RWPE2 (cell line): ENCODE results near the gene MGST3.
"Not testable (repeated sequence)": the region's sequence is repeated elsewhere in the genome, so short reads cannot be mapped to it uniquely, and the experiment has no call there.

Experiments used
- ATAC-seq: fragments of 200-7000 bp; cut with Tn5 transposase; 3 replicates; pipeline ENCODE4 v1.9.1; 2021; ENCODE audit warnings: low read depth
- DNase-seq: peaks from one replicate; pipeline ENCODE4 v3.0.0-alpha.2; 2020; ENCODE audit warnings: low spot score
- H3K27ac ChIP-seq: fragments of 450-650 bp; 2 replicates; pipeline ENCODE4 v1.5.1; 2017; ENCODE audit warnings: mild to moderate bottlenecking; ENCODE audit not compliant: poor library complexity, severe bottlenecking
- H3K27me3 ChIP-seq: fragments of 250-450 bp; sonication (Bioruptor Pico); 2 replicates; pipeline ENCODE4 v1.5.1; 2021; ENCODE audit warnings: mild to moderate bottlenecking, moderate library complexity; ENCODE audit not compliant: insufficient read depth, poor library complexity, severe bottlenecking
- H3K36me3 ChIP-seq: fragments of 250-450 bp; sonication (Bioruptor Pico); 2 replicates; pipeline ENCODE4 v1.5.1; 2020; ENCODE audit warnings: low read depth, mild to moderate bottlenecking, moderate library complexity
- H3K4me1 ChIP-seq: fragments of 250-450 bp; sonication (Bioruptor Pico); 2 replicates; pipeline ENCODE4 v1.5.1; 2021; ENCODE audit warnings: mild to moderate bottlenecking, moderate library complexity; ENCODE audit not compliant: insufficient read depth, poor library complexity, severe bottlenecking
- H3K4me3 ChIP-seq: fragments of 250-450 bp; sonication (Bioruptor Pico); 2 replicates; pipeline ENCODE4 v1.5.1; 2021; ENCODE audit warnings: mild to moderate bottlenecking, moderate library complexity; ENCODE audit not compliant: severe bottlenecking
- H3K9me3 ChIP-seq: fragments of 250-450 bp; sonication (Bioruptor Pico); 2 replicates; pipeline ENCODE4 v1.5.1; 2021; ENCODE audit warnings: mild to moderate bottlenecking, moderate library complexity; ENCODE audit not compliant: severe bottlenecking
- TF ChIP-seq, protein P1 (sequence below): fragments of 450-650 bp; IDR thresholded peaks from one replicate; pipeline ENCODE4 v1.5.1; 2017; ENCODE audit warnings: mild to moderate bottlenecking, moderate library complexity; ENCODE audit not compliant: poor library complexity, severe bottlenecking

MGST3 gene

DNA sequence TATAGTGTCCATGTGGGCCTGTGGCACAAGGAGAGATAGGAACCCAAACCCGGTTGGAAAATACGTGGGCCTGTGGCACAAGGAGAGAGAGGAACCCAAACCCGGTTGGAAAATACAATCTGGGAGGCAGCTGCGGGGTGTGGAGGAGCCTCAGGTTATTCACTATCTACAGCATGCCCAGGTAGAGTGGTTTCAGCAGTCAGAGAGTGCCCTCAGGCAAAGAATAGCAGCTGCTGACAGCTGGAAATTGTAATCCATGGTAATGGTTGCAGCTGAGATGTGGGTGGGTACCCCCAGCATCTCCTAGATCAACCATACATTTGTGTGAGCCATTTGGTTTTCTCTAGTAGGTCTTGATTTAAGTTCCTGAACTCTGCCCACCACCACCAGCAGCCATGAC lies 25.8 kb upstream of the MGST3 start:
- DNase-seq (no peak), ATAC-seq (no peak)
- Histone ChIP-seq H3K27me3 (no peaks in the 10 kb centered on the region), H3K9me3 (no peaks in the 10 kb centered on the region), H3K36me3 (no peaks in the 10 kb centered on the region), H3K27ac (no peak overlapping the region), H3K4me3 (no peak overlapping the region), H3K4me1 (no peaks in the 10 kb centered on the region)
- TF ChIP-seq, protein P1, sequence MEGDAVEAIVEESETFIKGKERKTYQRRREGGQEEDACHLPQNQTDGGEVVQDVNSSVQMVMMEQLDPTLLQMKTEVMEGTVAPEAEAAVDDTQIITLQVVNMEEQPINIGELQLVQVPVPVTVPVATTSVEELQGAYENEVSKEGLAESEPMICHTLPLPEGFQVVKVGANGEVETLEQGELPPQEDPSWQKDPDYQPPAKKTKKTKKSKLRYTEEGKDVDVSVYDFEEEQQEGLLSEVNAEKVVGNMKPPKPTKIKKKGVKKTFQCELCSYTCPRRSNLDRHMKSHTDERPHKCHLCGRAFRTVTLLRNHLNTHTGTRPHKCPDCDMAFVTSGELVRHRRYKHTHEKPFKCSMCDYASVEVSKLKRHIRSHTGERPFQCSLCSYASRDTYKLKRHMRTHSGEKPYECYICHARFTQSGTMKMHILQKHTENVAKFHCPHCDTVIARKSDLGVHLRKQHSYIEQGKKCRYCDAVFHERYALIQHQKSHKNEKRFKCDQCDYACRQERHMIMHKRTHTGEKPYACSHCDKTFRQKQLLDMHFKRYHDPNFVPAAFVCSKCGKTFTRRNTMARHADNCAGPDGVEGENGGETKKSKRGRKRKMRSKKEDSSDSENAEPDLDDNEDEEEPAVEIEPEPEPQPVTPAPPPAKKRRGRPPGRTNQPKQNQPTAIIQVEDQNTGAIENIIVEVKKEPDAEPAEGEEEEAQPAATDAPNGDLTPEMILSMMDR, result no peak

- H3K9me3 ChIP-seq, ATAC-seq, H3K36me3 ChIP-seq, H3K27ac ChIP-seq, H3K4me1 ChIP-seq, H3K27me3 ChIP-seq, DNase-seq, H3K4me3 ChIP-seq: not testable (repeated sequence)
Measured at GRCh38 chr1:165606676-165607075, 24.4 kb upstream of the MGST3 start.

- H3K9me3 ChIP-seq, result no peaks in the 10 kb centered on the region
- DNase-seq (no peak), ATAC-seq (no peak)
- H3K4me3 ChIP-seq, result no peak overlapping the region
- TF ChIP-seq, protein P1, result no peak
- H3K4me1 ChIP-seq, result no peaks in the 10 kb centered on the region
- no peaks in the 10 kb centered on the region for H3K27me3 ChIP-seq
- no peaks in the 10 kb centered on the region for H3K36me3 ChIP-seq
- H3K27ac ChIP-seq, result no peak overlapping the region
Measured at GRCh38 chr1:165610866-165611265, 20.2 kb upstream of the MGST3 start.

DNA sequence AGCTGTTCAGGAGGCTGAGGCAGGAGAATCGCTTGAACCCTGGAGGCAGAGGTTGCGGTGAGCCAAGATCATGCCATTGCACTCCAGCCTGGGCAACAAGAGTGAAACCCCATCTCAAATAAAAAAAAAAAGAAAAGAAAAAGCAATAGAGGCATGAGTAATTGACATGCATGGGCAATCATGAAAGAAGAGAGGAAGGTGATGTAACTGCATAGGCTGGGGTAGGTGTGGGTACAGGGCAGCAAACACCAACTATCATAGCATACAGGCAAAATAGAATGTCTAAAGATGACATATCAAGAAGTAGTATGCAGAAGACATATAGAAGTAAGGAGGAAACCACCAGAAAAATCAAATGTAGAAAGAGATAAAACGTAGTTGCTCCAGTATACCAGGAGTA lies 19.0 kb upstream of the MGST3 start:
- Histone ChIP-seq H3K36me3 (no peaks in the 10 kb centered on the region), H3K27ac (no peak overlapping the region)

GRCh38 chr1:165616054-165616612 lies 14.9 kb upstream of the MGST3 start:
- no peaks in the 10 kb centered on the region for H3K27me3 ChIP-seq
- H3K27ac ChIP-seq, result no peak overlapping the region
- H3K36me3 ChIP-seq, result no peaks in the 10 kb centered on the region
- DNase-seq (no peak), ATAC-seq (peak; percentile 50; the same call in 1 of the 3 replicates)
- no peaks in the 10 kb centered on the region for H3K4me1 ChIP-seq
- no peak overlapping the region for H3K4me3 ChIP-seq
- TF ChIP-seq, protein P1, result no peak
- H3K9me3 ChIP-seq, result no peaks in the 10 kb centered on the region

More for the DNA sequence above, 19.0 kb upstream of the MGST3 start:
- Histone ChIP-seq H3K9me3 (no peaks in the 10 kb centered on the region), H3K4me3 (no peak overlapping the region), H3K4me1 (no peaks in the 10 kb centered on the region), H3K27me3 (no peaks in the 10 kb centered on the region)
- DNase-seq, result no peak
- no peak for ATAC-seq
- TF ChIP-seq, protein P1, result no peak
